Adrenal gland (tissue), 12 donors: Measurements from ENCODE around the gene CA10. TPM values are rescaled to one million over a fixed set of nuclear protein-coding genes. Genes with fewer than 3 reads are reported as not detected.

Source experiments
- DNase-seq, 7 donors: peaks; one replicate each; pipeline ENCODE4 v3.0.0-alpha.2; 2019 to 2020
- H3K27ac ChIP-seq, 5 donors: fragments of 200-600 bp; sonication (generic) in 4 of 5; 1 replicate in 3 of 5; 2 replicates in 2 of 5; pipeline versions ENCODE4 v1.5.1 to v1.8.0; 2016 to 2020; ENCODE audit warnings: mild to moderate bottlenecking in 1 of 5
- H3K27me3 ChIP-seq: fragments of 200-600 bp; 2 replicates; pipeline ENCODE4 v1.8.0; 2021
- H3K36me3 ChIP-seq, 2 donors: fragments of 200-600 bp; replicated peaks in 1 of 2; 1 replicate in 1 of 2; 2 replicates in 1 of 2; pipeline versions ENCODE4 v1.5.1 to v1.8.0; 2018 to 2022
- H3K4me1 ChIP-seq, 2 donors: fragments of 200-600 bp; replicated peaks in 1 of 2; 1 replicate in 1 of 2; 2 replicates in 1 of 2; pipeline versions ENCODE4 v1.5.1 to v1.8.0; 2018 to 2021
- H3K4me3 ChIP-seq, 4 donors: fragments of 200-600 bp; sonication (generic) in 3 of 4; one replicate each; pipeline ENCODE4 v1.5.1; 2016 to 2018
- H3K9me3 ChIP-seq, 3 donors: fragments of 200-600 bp; sonication (generic) in 1 of 3; replicated peaks in 1 of 3; 1 replicate in 2 of 3; 2 replicates in 1 of 3; pipeline versions ENCODE4 v1.5.1 to v1.8.0; 2016 to 2021
- CTCF ChIP-seq, 6 experiments: fragments of 450-650 bp in 4 of 6; fragments of 200-600 bp in 2 of 6; sonication (generic) in 1 of 6; IDR thresholded peaks; 1 replicate in 5 of 6; 2 replicates in 1 of 6; pipeline versions ENCODE4 v1.5.1 to v1.8.0; 2016 to 2021; ENCODE audit warnings: antibody characterized with exemption in 6 of 6, mild to moderate bottlenecking in 2 of 6, moderate library complexity in 1 of 6
- POLR2A ChIP-seq, 2 donors: fragments of 450-650 bp; IDR thresholded peaks; one replicate each; pipeline ENCODE4 v1.6.1; 2017; ENCODE audit warnings: antibody characterized with exemption in 2 of 2, mild to moderate bottlenecking in 2 of 2, moderate library complexity in 1 of 2
- WGBS, 4 donors: extraction: QIAGEN DNeasy Blood & Tissue Kit in 2 of 4; methylation state at CpG; one replicate each; pipeline versions ENCODE4 v1.1.5 to v1.1.7; 2013 to 2017; 5-methylcytosine and 5-hydroxymethylcytosine counted together
- intact Hi-C, 2 donors: fragments of 100-400 bp; cut with DNase I; formaldehyde crosslinking; loops; one replicate each; pipeline versions ENCODE4 v1.14.1 to v1.15.0; 2022 to 2023
- polyA plus RNA-seq, 3 donors: library from polyadenylated mRNA; stranded (reverse); fragments of 200-250 nt in 2 of 3; fragments of 350-450 nt in 1 of 3; fragmentation: Illumina TruSeq in 1 of 3; extraction: RNeasy Lipid Tissue Mini Kit (QIAGEN cat#74804) in 1 of 3; gene quantifications; one replicate each; pipeline ENCODE4 v1.2.3, GENCODE V29; 2013 to 2014
- total RNA-seq, 9 donors: library from RNA; depleted of rRNA in 4 of 9; stranded (reverse); fragments of >200 nt in 4 of 9; fragments of 120-200 nt in 1 of 9; fragmentation: NEBNext Ultra II Directional in 1 of 9; extraction: Animal tissue kit (Norgen Biotek cat#: 25700) in 1 of 9; gene quantifications; one replicate each; pipeline versions ENCODE4 v1.1.0 to v1.2.4, GENCODE V29; 2013 to 2023
- donor health status: healthy with polysubstance abuse.
- donor health status: Bipolar disorder and iron deficiency.
- donor health status: DM: yes; HTN: yes; CAD: no.
- donor health status: DM: no; HTN: no; CAD: no.
- donor health status: DM: no; HTN: no; CAD: no.
- donor health status: DM: yes; HTN: yes; CAD: no.

Gene CA10
- total and polyA plus RNA-seq, 12 donors: 0.27 to 3.1 (median 2.5) TPM; not detected in 5

- H3K4me1 ChIP-seq: no peaks in the 10 kb centered on the region
- no peaks in the 10 kb centered on the region for H3K9me3 ChIP-seq
- intact Hi-C loops: no loop called here
- H3K36me3 ChIP-seq: no peaks in the 10 kb centered on the region
- 64 to 71% (median 69%) methylated on average over 6 of the region's 6 CpGs for WGBS, 4 donors
- H3K27me3 ChIP-seq: no peaks in the 10 kb centered on the region
- no peak overlapping the region for H3K27ac ChIP-seq
- DNase-seq: no peak
- TF ChIP-seq POLR2A (IDR thresholded peaks at IDR 0.05): no peak
- TF ChIP-seq CTCF (IDR thresholded peaks at IDR 0.05): no peak
- H3K4me3 ChIP-seq: no peak overlapping the region
Observed at GRCh38 chr17:51731941-51732722, 426.4 kb downstream of the CA10 start.

- no peak overlapping the region for H3K27ac ChIP-seq
- H3K4me3 ChIP-seq: no peak overlapping the region
- H3K9me3 ChIP-seq: no peaks in the 10 kb centered on the region
Observed at GRCh38 chr17:51730303-51731050, 428.0 kb downstream of the CA10 start.

GRCh38 chr17:51725185-51725584, 433.3 kb downstream of the CA10 start:
- Histone ChIP-seq H3K4me1 (no peaks in the 10 kb centered on the region), H3K27me3 (no peaks in the 10 kb centered on the region), H3K9me3 (no peaks in the 10 kb centered on the region), H3K27ac (no peak overlapping the region), H3K4me3 (no peak overlapping the region), H3K36me3 (no peaks in the 10 kb centered on the region)
- 43 to 63% (median 47%) methylated on average over 3 of the region's 3 CpGs for WGBS, 4 donors
- no peak for DNase-seq
- intact Hi-C loops: no loop called here
- no peak for TF ChIP-seq CTCF (IDR thresholded peaks at IDR 0.05)

More at GRCh38 chr17:51730303-51731050, 428.0 kb downstream of the CA10 start:
- intact Hi-C loops: no loop called here
- TF ChIP-seq CTCF (IDR thresholded peaks at IDR 0.05) (no peak), POLR2A (IDR thresholded peaks at IDR 0.05) (no peak)
- DNase-seq: no peak
- 68 to 79% (median 75%) methylated on average over 4 of the region's 4 CpGs for WGBS, 4 donors
- Histone ChIP-seq H3K36me3 (no peaks in the 10 kb centered on the region), H3K4me1 (no peaks in the 10 kb centered on the region), H3K27me3 (no peaks in the 10 kb centered on the region)

- Histone ChIP-seq H3K4me1 (no peaks in the 10 kb centered on the region), H3K9me3 (no peaks in the 10 kb centered on the region), H3K27ac (no peak overlapping the region), H3K27me3 (no peaks in the 10 kb centered on the region), H3K36me3 (no peaks in the 10 kb centered on the region), H3K4me3 (no peak overlapping the region)
- DNase-seq: no peak
- TF ChIP-seq CTCF (IDR thresholded peaks at IDR 0.05) (no peak), POLR2A (IDR thresholded peaks at IDR 0.05) (no peak)
- intact Hi-C loops: no loop called here
- WGBS, 4 donors: 76 to 91% (median 89%) methylated on average over 1 of the region's 1 CpG
Observed at GRCh38 chr17:51724043-51724580, 434.4 kb downstream of the CA10 start.
